RWPE2 (cell line): ENCODE data around the gene TGIF1.

Experiments
- ATAC-seq: fragments of 200-7000 bp; cut with Tn5 transposase; 3 replicates; pipeline ENCODE4 v1.9.1; 2021; ENCODE audit warnings: low read depth
- DNase-seq: peaks from one replicate; pipeline ENCODE4 v3.0.0-alpha.2; 2020; ENCODE audit warnings: low spot score
- H3K27ac ChIP-seq: fragments of 450-650 bp; 2 replicates; pipeline ENCODE4 v1.5.1; 2017; ENCODE audit warnings: mild to moderate bottlenecking; ENCODE audit not compliant: poor library complexity, severe bottlenecking
- H3K27me3 ChIP-seq: fragments of 250-450 bp; sonication (Bioruptor Pico); 2 replicates; pipeline ENCODE4 v1.5.1; 2021; ENCODE audit warnings: mild to moderate bottlenecking, moderate library complexity; ENCODE audit not compliant: insufficient read depth, poor library complexity, severe bottlenecking
- H3K36me3 ChIP-seq: fragments of 250-450 bp; sonication (Bioruptor Pico); 2 replicates; pipeline ENCODE4 v1.5.1; 2020; ENCODE audit warnings: low read depth, mild to moderate bottlenecking, moderate library complexity
- H3K4me1 ChIP-seq: fragments of 250-450 bp; sonication (Bioruptor Pico); 2 replicates; pipeline ENCODE4 v1.5.1; 2021; ENCODE audit warnings: mild to moderate bottlenecking, moderate library complexity; ENCODE audit not compliant: insufficient read depth, poor library complexity, severe bottlenecking
- H3K4me3 ChIP-seq: fragments of 250-450 bp; sonication (Bioruptor Pico); 2 replicates; pipeline ENCODE4 v1.5.1; 2021; ENCODE audit warnings: mild to moderate bottlenecking, moderate library complexity; ENCODE audit not compliant: severe bottlenecking
- H3K9me3 ChIP-seq: fragments of 250-450 bp; sonication (Bioruptor Pico); 2 replicates; pipeline ENCODE4 v1.5.1; 2021; ENCODE audit warnings: mild to moderate bottlenecking, moderate library complexity; ENCODE audit not compliant: severe bottlenecking
- TF ChIP-seq, protein P1 (sequence below): fragments of 450-650 bp; IDR thresholded peaks from one replicate; pipeline ENCODE4 v1.5.1; 2017; ENCODE audit warnings: mild to moderate bottlenecking, moderate library complexity; ENCODE audit not compliant: poor library complexity, severe bottlenecking

The TGIF1 gene

GRCh38 chr18:3498698-3499471, 48.9 kb downstream of the TGIF1 start:
- ATAC-seq, result peak; percentile 83
- no peak for DNase-seq
- Histone ChIP-seq H3K27ac (no peak overlapping the region), H3K9me3 (no peaks in the 10 kb centered on the region), H3K36me3 (no peaks in the 10 kb centered on the region), H3K4me3 (peak overlapping the region; percentile 18), H3K4me1 (no peaks in the 10 kb centered on the region), H3K27me3 (no peaks in the 10 kb centered on the region)
- TF ChIP-seq, protein P1, sequence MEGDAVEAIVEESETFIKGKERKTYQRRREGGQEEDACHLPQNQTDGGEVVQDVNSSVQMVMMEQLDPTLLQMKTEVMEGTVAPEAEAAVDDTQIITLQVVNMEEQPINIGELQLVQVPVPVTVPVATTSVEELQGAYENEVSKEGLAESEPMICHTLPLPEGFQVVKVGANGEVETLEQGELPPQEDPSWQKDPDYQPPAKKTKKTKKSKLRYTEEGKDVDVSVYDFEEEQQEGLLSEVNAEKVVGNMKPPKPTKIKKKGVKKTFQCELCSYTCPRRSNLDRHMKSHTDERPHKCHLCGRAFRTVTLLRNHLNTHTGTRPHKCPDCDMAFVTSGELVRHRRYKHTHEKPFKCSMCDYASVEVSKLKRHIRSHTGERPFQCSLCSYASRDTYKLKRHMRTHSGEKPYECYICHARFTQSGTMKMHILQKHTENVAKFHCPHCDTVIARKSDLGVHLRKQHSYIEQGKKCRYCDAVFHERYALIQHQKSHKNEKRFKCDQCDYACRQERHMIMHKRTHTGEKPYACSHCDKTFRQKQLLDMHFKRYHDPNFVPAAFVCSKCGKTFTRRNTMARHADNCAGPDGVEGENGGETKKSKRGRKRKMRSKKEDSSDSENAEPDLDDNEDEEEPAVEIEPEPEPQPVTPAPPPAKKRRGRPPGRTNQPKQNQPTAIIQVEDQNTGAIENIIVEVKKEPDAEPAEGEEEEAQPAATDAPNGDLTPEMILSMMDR, result no peak

- H3K4me1 ChIP-seq, result no peaks in the 10 kb centered on the region
- TF ChIP-seq, protein P1, result no peak
- H3K27me3 ChIP-seq, result no peaks in the 10 kb centered on the region
- H3K27ac ChIP-seq, result no peak overlapping the region
- ATAC-seq (no peak), DNase-seq (no peak)
- H3K36me3 ChIP-seq, result no peaks in the 10 kb centered on the region
- peak overlapping the region; percentile 18 for H3K4me3 ChIP-seq
- H3K9me3 ChIP-seq, result no peaks in the 10 kb centered on the region
Observed at GRCh38 chr18:3499501-3499900, 49.5 kb downstream of the TGIF1 start.

DNA sequence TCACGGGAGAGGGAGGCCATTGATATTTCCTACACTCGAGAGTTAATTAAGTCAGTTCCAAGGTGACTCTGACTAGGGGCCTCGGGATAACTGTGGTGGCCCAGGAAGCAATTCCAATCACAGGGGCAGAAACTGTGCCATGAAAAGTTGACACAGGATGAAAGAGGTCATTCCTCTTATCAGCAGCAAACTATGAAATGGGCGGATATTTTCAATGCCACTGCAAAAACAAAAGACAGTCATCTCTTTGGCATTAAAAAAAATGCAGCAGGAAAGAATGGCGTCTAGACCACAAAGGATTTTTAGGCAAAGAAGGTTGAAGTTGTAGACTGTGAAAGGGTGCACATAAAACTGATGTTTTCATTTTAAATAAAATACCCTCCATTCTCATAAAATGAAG, 50.0 kb downstream of the TGIF1 start:
- TF ChIP-seq, protein P1, result no peak
- Histone ChIP-seq H3K36me3 (no peaks in the 10 kb centered on the region), H3K27ac (no peak overlapping the region), H3K4me1 (no peaks in the 10 kb centered on the region), H3K27me3 (no peaks in the 10 kb centered on the region), H3K4me3 (no peak overlapping the region), H3K9me3 (no peaks in the 10 kb centered on the region)
- DNase-seq, result no peak
- ATAC-seq, result no peak

- no peak overlapping the region for H3K4me3 ChIP-seq
- no peaks in the 10 kb centered on the region for H3K4me1 ChIP-seq
- DNase-seq (no peak), ATAC-seq (no peak)
- H3K27me3 ChIP-seq, result no peaks in the 10 kb centered on the region
- H3K36me3 ChIP-seq, result no peaks in the 10 kb centered on the region
- H3K9me3 ChIP-seq, result no peaks in the 10 kb centered on the region
- no peak overlapping the region for H3K27ac ChIP-seq
- TF ChIP-seq, protein P1, result no peak
Observed at GRCh38 chr18:3502650-3503049, 52.7 kb downstream of the TGIF1 start.

DNA sequence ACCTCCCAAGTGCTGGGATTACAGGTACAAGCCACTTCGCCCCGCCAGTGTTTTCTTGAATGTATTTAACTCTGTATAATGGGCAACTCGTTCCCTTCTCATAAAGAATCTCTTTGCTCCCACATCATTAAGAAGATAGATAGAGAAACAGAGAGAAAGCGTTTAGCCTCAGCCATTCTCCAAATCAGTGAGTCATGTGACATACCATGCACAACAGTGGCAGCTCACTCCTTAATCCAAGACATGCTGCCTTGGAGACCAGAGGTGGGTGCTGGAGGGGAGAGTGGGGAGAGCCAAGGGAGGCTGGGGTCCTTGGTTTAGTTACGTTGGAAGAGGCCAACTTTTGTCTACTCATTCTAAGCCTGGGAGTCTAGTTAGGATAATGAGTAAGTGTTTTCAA, 54.7 kb downstream of the TGIF1 start:
- no peaks in the 10 kb centered on the region for H3K27me3 ChIP-seq
- H3K36me3 ChIP-seq, result no peaks in the 10 kb centered on the region
- TF ChIP-seq, protein P1, result no peak
- no peaks in the 10 kb centered on the region for H3K9me3 ChIP-seq
- ATAC-seq (no peak), DNase-seq (no peak)
- H3K27ac ChIP-seq, result no peak overlapping the region
- H3K4me1 ChIP-seq, result no peaks in the 10 kb centered on the region
- no peak overlapping the region for H3K4me3 ChIP-seq
